ENCODE results near the gene PCDHGB3.
"Not testable (repeated sequence)": the region's sequence is repeated elsewhere in the genome, so short reads cannot be mapped to it uniquely, and the experiment has no call there.

Gene PCDHGB3

GRCh38 chr5:141356950-141357349 is 13.1 kb upstream of the PCDHGB3 start:
- FAIRE-seq (no peak), DNase-seq (ENCODE audit: low spot score) (no peak)

DNA sequence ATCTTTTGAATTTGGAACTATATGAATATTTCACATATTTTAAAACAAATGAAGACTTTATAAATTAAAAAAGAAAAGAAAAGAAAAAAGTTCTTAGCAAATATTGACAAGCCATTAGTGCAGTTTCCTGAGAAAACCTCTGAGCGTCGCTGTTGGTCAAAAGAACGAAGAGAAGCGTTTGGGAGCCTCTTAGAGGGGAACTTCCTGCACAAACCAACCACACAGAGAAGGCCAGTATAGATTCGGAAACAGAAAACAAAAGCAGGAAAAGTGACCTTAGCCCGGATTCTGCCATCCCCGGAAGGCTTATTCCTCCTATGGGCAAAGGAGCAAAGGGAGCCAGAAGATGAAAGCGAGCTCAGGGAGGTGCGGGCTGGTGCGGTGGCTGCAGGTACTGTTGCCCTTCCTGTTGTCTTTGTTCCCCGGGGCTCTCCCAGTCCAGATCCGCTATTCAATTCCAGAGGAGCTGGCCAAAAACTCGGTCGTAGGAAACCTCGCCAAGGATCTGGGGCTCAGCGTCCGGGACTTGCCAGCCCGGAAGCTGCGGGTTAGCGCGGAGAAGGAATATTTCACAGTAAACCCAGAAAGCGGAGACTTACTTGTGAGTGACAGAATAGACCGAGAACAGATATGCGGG is 10.1 kb upstream of the PCDHGB3 start, which contains the start of gene PCDHGB2:
PCDHGB2 (plus strand) TSS at position 205 of the 637 bp plus-strand sequence; CDS start at position 347, 142 bp downstream.
- DNase-seq (ENCODE audit: low spot score): no peak
- FAIRE-seq: no peak

- no peak for DNase-seq (ENCODE audit: low spot score)
- no peak for FAIRE-seq
Measured at GRCh38 chr5:141360685-141361084, 9.4 kb upstream of the PCDHGB3 start.

DNA sequence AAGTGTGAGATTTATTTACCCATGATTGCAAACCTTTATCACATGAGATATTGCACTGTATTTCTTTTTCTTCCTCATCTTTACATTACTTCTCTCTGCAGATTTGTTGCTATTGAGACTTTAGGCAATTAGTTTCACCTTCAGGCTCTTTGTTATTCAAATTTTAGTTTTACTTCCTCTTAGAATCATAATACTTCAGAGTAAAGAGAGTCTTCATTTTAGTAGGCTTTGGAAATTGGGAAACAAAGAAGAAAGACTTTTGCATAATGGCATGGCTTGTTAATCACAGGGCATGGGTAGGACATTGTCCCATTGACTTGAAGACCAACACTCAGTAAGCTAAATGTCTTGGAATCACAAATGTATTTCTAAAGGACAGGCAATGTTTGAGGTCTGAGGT is 7.3 kb upstream of the PCDHGB3 start:
- FAIRE-seq: no peak
- DNase-seq (ENCODE audit: low spot score): no peak

GRCh38 chr5:141363952-141364660 is 5.9 kb upstream of the PCDHGB3 start, which contains the start of gene PCDHGA5:
Gene PCDHGA5 (plus strand): TSS chr5:141364162. CDS start chr5:141364331, 169 bp downstream.
- DNase-seq (ENCODE audit: low spot score) (no peak), FAIRE-seq (no peak)

DNA sequence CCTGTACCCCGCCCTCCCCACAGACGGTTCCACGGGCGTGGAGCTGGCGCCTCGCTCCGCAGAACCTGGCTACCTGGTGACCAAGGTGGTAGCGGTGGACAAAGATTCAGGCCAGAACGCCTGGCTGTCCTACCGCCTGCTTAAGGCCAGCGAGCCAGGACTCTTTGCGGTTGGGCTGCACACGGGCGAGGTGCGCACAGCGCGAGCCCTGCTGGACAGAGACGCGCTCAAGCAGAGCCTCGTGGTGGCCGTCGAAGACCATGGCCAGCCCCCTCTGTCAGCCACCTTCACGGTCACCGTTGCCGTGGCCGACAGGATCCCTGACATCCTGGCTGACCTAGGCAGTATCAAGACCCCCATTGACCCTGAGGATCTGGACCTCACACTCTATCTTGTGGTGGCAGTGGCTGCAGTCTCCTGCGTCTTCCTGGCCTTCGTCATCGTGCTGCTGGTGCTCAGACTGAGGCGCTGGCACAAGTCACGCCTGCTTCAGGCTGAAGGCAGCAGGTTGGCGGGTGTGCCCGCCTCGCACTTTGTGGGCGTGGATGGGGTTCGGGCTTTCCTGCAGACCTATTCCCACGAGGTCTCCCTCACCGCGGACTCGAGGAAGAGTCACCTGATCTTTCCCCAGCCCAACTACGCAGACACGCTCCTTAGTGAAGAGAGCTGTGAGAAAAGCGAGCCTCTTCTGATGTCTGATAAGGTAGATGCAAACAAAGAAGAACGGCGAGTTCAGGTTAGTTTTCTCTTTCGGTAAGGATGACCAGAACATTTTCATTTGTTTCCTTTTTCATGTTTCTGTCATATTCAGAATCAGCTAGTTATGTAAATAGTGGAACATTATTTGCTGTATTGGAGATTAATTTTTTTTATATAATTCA is 3.8 kb upstream of the PCDHGB3 start:
- no peak for DNase-seq (ENCODE audit: low spot score)
- FAIRE-seq: no peak

GRCh38 chr5:141371572-141372475 is 1.8 kb downstream of the PCDHGB3 start:
- no peak for DNase-seq (ENCODE audit: low spot score)
- no peak for FAIRE-seq

DNA sequence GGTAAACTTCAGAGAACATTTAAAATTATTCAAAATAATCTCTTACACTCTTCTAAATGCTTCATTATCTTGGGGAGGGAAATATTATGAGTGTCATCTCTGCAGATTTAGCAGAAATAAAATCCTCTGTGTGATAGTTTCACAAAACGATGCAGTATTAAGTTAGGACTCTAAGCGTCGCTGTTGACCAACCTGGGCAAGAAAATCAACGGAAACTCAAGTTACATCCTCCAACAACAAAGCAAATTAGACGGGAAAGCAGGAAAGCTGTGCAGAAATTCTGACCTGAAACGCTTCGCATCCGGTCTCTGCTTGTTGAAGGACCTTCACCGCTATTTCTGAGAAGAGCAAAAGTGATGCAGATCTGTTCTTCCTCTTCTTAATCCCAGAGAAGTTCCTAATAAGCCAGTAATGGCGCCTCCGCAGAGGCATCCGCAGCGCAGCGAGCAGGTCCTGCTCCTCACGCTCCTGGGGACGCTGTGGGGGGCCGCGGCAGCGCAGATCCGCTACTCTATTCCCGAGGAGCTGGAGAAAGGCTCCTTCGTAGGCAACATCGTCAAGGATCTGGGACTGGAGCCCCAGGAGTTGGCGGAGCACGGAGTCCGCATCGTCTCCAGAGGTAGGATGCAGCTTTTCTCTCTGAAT is 3.8 kb downstream of the PCDHGB3 start, which contains the start of gene PCDHGA6:
PCDHGA6 (plus strand) TSS at position 219 of the 645 bp plus-strand sequence; CDS start at position 412, 193 bp downstream.
- no peak for DNase-seq (ENCODE audit: low spot score)
- FAIRE-seq: no peak

- DNase-seq (ENCODE audit: low spot score) (no peak), FAIRE-seq (no peak)
Measured at GRCh38 chr5:141374627-141375026, 4.6 kb downstream of the PCDHGB3 start.

DNA sequence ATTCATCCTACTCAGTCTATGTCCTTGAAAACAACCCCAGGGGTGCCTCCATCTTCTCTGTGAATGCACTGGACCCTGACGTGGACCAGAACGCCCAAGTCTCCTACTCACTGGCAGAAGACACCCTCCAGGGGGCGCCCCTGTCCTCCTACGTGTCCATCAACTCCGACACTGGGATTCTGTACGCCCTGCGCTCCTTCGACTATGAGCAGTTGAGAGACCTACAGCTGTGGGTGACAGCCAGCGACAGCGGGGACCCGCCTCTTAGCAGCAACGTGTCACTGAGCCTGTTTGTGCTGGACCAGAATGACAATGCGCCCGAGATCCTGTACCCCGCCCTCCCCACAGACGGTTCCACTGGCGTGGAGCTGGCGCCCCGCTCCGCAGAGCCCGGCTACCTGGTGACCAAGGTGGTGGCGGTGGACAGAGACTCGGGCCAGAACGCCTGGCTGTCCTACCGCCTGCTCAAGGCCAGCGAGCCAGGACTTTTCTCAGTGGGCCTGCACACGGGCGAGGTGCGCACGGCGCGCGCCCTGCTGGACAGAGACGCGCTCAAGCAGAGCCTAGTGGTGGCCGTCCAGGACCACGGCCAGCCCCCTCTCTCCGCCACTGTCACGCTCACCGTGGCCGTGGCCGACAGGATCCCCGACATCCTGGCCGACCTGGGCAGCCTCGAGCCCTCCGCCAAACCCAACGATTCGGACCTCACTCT is 5.6 kb downstream of the PCDHGB3 start:
- not testable (repeated sequence) for DNase-seq (ENCODE audit: low spot score); FAIRE-seq

DNA sequence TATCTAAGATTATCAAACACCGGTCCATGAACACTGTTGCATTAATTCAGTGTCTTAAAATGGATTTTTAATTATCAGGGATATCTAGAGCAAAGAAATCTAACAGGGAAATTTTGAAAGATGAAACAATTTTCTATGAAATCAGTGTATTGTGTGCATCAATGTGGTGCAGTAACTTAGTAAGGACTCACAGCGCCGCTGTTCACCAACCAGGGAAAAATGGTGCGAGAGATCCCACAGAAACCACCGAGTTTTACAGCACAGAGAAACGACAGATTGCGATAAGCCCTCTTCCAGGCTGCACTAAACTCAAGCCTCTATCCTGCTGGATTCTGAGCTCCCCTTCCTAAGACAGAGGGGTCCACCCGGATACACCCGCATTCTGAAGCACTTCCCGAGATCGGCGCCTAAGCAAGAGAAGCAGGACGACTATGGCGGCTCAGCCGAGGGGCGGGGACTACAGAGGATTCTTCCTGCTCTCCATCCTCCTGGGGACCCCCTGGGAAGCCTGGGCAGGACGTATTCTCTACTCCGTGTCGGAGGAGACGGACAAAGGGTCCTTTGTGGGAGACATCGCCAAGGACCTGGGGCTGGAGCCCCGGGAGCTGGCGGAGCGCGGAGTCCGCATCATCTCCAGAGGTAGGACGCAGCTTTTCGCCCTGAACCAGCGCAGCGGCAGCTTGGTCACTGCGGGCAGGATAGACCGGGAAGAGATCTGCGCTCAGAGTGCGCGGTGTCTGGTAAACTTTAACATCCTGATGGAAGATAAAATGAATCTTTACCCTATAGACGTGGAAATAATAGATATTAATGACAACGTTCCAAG is 12.6 kb downstream of the PCDHGB3 start, which contains the start of gene PCDHGA7:
PCDHGA7 (plus strand) TSS at position 274 of the 826 bp plus-strand sequence; CDS start at position 432, 158 bp downstream.
- FAIRE-seq (no peak), DNase-seq (ENCODE audit: low spot score) (no peak)

GRCh38 chr5:141383345-141383744 is 13.3 kb downstream of the PCDHGB3 start:
- DNase-seq (ENCODE audit: low spot score) (no peak), FAIRE-seq (no peak)

GRCh38 chr5:141384471-141385267 is 14.6 kb downstream of the PCDHGB3 start:
- DNase-seq (ENCODE audit: low spot score) (no peak), FAIRE-seq (no peak)

DNA sequence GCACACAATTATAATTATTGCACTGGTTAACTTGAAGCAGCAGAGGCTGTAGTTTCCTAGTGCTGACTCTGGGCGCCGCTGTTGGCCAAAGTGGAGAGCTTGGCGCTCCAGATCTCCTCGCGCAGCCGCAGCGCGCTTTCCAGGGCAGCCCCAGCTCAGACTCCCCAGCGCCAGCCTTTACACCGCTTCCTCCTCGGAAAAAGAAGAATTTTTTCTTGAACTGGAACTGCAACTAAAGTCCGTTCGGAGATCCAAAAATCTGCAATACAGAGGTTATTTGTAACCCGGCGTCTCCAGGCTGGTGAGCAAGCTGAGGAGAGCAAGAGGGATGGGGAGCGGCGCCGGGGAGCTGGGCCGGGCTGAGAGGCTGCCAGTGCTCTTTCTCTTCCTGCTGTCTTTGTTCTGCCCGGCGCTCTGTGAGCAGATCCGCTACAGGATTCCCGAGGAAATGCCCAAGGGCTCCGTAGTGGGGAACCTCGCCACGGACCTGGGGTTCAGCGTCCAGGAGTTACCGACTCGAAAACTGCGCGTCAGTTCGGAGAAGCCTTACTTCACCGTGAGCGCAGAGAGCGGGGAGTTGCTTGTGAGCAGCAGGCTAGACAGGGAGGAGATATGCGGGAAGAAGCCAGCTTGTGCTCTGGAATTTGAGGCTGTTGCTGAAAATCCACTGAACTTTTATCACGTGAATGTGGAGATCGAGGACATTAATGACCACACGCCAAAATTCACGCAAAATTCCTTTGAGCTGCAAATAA is 17.7 kb downstream of the PCDHGB3 start, which contains the start of gene PCDHGB4:
PCDHGB4 (plus strand) TSS at position 142 of the 755 bp plus-strand sequence; CDS start at position 329, 187 bp downstream.
- DNase-seq (ENCODE audit: low spot score): peak; percentile 14
- FAIRE-seq: peak; percentile 20

- no peak for DNase-seq (ENCODE audit: low spot score)
- FAIRE-seq: no peak
Measured at GRCh38 chr5:141388661-141389060, 18.6 kb downstream of the PCDHGB3 start.

DNA sequence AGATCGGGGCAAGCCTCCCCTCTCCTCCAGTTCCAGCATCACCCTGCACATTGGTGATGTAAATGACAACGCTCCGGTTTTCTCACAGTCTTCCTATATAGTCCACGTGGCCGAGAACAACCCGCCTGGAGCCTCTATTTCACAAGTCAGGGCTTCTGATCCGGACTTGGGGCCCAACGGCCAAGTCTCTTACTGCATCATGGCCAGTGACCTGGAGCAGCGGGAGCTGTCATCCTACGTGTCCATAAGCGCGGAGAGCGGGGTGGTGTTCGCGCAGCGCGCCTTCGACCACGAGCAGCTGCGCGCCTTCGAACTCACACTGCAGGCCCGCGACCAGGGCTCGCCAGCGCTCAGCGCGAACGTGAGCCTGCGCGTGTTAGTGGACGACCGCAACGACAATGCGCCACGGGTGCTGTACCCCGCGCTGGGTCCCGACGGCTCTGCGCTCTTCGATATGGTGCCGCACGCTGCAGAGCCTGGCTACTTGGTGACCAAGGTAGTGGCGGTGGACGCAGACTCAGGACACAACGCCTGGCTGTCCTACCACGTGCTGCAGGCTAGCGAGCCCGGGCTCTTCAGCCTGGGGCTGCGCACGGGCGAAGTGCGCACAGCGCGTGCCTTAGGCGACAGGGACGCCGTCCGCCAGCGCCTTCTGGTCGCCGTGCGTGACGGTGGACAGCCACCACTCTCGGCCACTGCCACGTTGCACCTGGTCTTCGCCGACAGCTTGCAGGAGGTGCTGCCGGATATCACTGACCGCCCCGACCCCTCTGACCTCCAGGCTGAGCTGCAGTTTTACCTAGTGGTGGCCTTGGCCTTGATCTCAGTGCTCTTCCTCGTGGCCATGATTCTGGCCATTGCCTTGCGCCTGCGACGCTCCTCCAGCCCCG is 19.4 kb downstream of the PCDHGB3 start:
- no peak for FAIRE-seq

More for the DNA sequence above, 19.4 kb downstream of the PCDHGB3 start:
- DNase-seq (ENCODE audit: low spot score): no peak

All from urothelium cell line (cell line).